ENCODE measurements around the gene CDS2. TPM values are rescaled to one million over a fixed set of nuclear protein-coding genes. Genes with fewer than 3 reads are reported as not detected.

Gene CDS2
- total and polyA plus RNA-seq, 2 of the 13 experiments (the other 11 are each of a cell fraction or from before 2014, with no cell fraction given): 81.3 to 153 TPM

DNA sequence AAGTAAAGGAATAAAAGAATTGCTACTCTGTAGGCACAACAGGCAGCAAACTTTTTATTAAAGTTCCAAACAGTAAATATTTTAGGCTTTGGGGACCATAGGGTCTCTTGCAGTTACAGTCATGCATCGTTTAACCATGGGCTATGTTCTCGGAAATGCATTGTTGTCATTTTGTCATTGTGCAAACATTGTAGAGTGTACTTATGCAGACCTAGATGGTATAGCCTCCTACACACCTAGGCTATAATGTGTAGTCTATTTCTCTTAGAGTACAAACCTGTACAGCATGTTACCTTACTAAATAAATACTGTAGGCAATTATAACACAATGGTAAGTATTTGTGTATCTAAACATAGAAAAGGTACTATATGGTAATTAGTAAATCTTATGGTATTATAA is 54.7 kb downstream of the CDS2 start (continued):
- no peak for TF ChIP-seq ZBTB33 (CRISPR knock-in tag; IDR thresholded peaks at IDR 0.05)
- no peak for TF ChIP-seq SMARCE1 (IDR thresholded peaks at IDR 0.05; ENCODE audit: borderline replicate concordance)
- TF ChIP-seq BATF2 (CRISPR knock-in tag; IDR thresholded peaks at IDR 0.05): no peak
- TF ChIP-seq ZNF143 (CRISPR knock-in tag; IDR thresholded peaks at IDR 0.05): no peak
- no peak for TF ChIP-seq ZMYM4 (CRISPR knock-in tag; IDR thresholded peaks at IDR 0.05)
- TF ChIP-seq ZXDC (CRISPR knock-in tag; IDR thresholded peaks at IDR 0.05): no peak
- TF ChIP-seq ZNF644 (CRISPR knock-in tag; IDR thresholded peaks at IDR 0.05; ENCODE audit: low read depth): no peak
- TF ChIP-seq CEBPG (CRISPR knock-in tag; IDR thresholded peaks at IDR 0.05): 0 out of 2 replicates have a peak, but pooled peaks have one; percentile 17
- TF ChIP-seq LBX2 (CRISPR knock-in tag; IDR thresholded peaks at IDR 0.05; ENCODE audit: borderline replicate concordance): no peak
- TF ChIP-seq FOXP1 (IDR thresholded peaks at IDR 0.05): no peak
- peak; percentile 57 for TF ChIP-seq FOXP1 (CRISPR knock-in tag; IDR thresholded peaks at IDR 0.05)
- TF ChIP-seq DPF2 (CRISPR knock-in tag; IDR thresholded peaks at IDR 0.05; ENCODE audit: borderline replicate concordance, low read depth): no peak
- no peak for TF ChIP-seq ZFX (CRISPR knock-in tag; IDR thresholded peaks at IDR 0.05; ENCODE audit: low read depth)
- no peak for TF ChIP-seq HDAC6 (IDR thresholded peaks at IDR 0.05; ENCODE audit: low read depth, low read length)
- TF ChIP-seq MEIS1 (CRISPR knock-in tag; IDR thresholded peaks at IDR 0.05; ENCODE audit: borderline replicate concordance): no peak
- TF ChIP-seq RARA (CRISPR knock-in tag; IDR thresholded peaks at IDR 0.05): 0 out of 2 replicates have a peak, but pooled peaks have one; percentile 6
- TF ChIP-seq ZBTB43 (CRISPR knock-in tag; conservative IDR thresholded peaks at IDR 0.05): no peak
- TF ChIP-seq SOX13 (IDR thresholded peaks at IDR 0.05): no peak
- TF ChIP-seq SOX13 (CRISPR knock-in tag; conservative IDR thresholded peaks at IDR 0.05 in 1 of 2, IDR thresholded peaks at IDR 0.05 in 1 of 2): peak in 1 of 2 experiments; percentile 28; a peak in 1 of 4 replicates

All from HepG2 (cell line).